Right hindlimb (tissue), 1 donor: ENCODE results near the gene SCAPER.
"Not testable (repeated sequence)": the region's sequence is repeated elsewhere in the genome, so short reads cannot be mapped to it uniquely, and the experiment has no call there.

Source experiments
- DNase-seq: peaks from one replicate; pipeline ENCODE4 v3.0.0-alpha.2; 2018

SCAPER gene

GRCh38 chr15:76553564-76553963 is 351.6 kb downstream of the SCAPER start:
- no peak for DNase-seq

DNA sequence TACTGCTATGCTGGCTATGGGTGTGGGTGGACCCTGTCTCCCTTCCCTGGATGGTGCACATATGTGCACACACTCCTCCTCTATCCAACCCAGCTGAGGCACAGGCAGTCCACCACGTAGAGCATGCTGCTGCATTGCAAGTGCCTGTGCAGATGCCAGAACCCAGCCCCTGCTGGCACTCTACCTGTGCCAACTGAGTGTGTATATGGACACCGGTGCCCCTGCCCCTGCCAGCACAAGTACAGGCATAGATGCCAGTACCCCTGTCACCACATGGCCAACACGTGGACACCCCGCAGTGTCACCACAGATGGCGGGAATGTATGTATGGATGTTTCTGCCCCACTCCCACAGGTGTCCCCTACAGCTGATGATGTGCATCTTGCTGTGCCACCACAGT is 352.0 kb downstream of the SCAPER start:
- no peak for DNase-seq

- no peak for DNase-seq
These were observed 358.3 kb downstream of the SCAPER start for GRCh38 chr15:76546805-76547204.

- no peak for DNase-seq
These were observed 371.1 kb downstream of the SCAPER start for GRCh38 chr15:76533995-76534394.

DNA sequence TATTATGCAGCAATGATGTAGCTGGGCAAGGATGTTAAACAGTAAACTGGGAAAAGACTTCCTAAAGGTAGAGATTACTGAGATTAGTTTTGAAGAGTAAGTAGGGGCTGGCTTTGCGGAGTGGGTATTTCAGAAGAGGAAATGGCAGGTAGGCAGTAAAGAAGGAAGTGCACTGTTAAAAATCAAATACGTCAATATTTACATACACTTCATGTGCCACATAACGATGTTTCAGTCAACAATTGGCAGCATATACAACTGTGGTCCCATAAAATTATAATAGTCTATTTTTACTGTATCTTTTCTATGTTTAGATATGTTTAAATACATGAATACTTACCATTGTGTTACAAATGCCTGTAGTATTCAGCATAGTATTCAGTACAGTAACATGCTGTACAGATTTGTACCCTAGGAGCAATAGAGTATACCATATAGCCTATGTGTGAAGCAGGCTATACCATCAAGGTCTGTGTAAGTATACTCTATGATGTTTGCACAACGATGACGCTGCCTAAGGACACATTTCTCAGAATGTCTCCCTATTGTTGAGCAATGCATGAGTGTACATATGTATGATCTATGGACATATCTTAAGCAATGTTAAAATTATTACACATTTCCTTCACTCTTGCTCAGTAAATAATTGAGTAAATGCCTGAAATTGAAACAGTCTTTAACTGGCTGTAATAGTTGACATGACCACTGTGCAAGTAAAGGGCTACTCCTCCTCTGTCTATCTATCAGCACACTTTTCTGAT is 371.9 kb downstream of the SCAPER start:
- no peak for DNase-seq

- DNase-seq = no peak
These were observed 375.2 kb downstream of the SCAPER start for GRCh38 chr15:76529911-76530310.

DNA sequence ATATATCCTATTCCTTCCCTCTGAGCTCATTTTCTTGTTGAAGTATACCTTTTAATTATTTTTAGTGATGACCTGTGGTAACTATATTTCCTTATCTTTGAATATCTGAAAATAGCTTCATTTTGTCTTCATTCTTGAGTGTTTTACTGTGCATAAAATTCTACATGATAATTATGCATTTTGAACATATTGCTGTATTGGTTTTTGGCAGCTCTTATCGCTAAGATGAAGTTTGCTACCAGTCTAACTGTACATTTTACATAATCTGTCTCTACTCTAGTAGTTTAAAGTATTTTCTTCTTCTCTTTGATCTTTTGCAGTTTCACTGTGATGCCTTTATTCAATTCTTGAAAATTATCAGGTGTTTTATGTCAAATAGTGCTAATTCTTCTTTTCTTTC is 379.0 kb downstream of the SCAPER start:
- DNase-seq = no peak

DNA sequence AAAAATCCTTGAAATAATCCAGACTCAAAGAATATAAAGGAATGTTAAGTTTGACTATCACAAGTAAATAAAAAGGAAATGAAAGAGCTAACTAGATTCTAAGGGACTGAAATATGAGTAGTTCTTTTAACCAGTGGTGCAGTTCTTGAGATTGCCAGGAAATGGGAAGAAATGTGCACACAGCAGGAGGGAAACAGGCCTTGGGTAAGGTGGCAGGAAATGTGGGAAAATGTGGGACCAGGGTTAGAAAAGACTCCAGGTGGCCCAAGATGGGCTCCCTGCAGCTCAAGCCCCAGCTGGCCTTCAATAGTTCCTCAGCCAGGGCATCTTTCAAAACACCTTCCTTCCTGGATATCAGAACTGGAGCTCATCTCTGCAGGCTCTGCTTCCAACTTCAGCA is 387.2 kb downstream of the SCAPER start:
- no peak for DNase-seq

DNA sequence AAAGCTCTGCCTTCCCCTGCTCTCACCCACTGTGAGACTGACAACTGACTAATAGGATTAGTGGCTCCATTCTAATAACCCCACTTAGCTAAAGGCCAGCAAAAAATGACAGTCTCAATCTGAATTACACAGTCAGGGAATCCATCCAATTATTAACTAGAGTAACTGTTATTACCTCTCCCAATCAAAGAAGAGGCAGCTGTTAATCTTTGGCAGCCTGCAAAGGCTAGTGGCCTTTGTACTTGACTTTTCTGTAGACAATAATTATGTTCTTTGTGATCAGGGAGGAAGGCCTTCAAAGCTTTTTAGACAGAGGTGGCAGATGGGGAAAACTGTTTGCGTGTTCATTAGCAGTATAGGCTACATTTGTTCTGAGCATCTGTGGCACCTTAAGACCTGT is 390.9 kb downstream of the SCAPER start:
- DNase-seq = no peak

- DNase-seq = no peak
These were observed 392.2 kb downstream of the SCAPER start for GRCh38 chr15:76512971-76513370.

DNA sequence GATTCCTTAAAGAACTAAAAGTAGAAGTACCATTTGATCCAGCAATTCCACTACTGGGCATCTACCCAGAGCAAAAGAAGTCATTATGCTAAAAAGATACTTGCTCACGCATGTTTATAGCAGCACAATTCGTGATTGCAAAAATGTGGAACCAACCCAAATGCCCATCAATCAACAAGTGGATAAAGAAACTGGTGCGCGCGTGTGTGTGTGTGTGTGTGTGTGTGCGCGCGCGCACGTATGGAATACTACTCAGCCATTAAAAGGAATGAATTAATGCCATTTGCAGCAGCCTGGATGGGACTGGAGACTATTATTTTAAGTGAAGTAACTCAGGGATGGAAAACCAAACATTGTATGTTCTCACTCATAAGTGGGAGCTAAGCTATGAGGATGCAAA is 394.5 kb downstream of the SCAPER start:
- DNase-seq = not testable (repeated sequence)

GRCh38 chr15:76503804-76504203 is 401.3 kb downstream of the SCAPER start:
- DNase-seq = no peak

DNA sequence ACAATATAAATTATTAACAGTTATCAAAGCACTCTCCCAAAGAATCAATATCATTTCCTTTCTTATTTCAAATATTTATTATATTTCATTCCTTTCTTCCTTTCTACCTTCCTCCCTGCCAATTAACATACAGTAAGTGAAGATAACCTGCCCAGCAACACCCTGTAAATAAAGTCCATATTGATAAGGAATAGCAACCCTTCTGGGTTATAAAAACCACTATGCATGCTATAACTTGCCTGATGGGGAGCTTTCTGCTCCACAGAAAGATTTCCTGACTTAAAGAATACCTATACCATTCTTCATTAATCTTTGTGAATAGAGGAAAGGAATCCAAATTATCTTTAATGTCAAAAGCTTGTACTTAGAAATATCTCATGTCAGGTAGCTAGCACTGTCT is 402.0 kb downstream of the SCAPER start:
- DNase-seq = no peak

DNA sequence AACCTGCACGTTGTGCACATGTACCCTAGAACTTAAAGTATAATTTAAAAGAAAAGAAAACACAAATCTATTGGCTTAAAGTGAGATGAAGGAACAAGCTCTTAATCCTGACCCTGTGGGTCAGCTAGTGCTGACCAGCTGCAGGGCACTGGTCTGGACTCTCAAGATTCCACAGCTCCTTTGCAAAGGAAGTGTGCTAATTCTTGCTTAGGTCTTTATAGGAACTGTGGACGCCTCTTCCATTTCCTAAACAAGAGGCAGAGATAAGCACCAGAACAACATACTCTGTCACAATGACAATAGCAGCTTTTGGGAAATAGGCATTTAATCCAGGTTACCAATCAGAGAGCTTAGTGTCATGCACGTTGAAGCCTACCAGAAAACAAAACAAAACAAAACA is 402.5 kb downstream of the SCAPER start:
- no peak for DNase-seq

DNA sequence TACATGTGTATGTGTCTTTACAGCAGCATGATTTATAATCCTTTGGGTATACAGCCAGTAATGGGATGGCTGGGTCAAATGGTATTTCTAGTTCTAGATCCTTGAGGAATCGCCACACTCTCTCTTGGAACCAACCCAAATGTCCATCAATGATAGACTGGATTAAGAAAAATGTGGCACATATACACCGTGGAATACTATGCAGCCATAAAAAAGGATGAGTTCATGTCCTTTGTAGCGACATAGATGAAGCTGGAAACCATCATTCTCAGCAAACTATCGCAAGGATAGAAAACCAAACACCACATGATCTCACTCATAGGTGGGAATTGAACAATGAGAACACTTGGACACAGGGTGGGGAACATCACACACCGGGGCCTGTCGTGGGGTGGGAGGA is 403.0 kb downstream of the SCAPER start:
- not testable (repeated sequence) for DNase-seq

- DNase-seq = no peak
These were observed 403.4 kb downstream of the SCAPER start for GRCh38 chr15:76501726-76502125.

- DNase-seq = no peak
These were observed 404.1 kb downstream of the SCAPER start for GRCh38 chr15:76501011-76501410.

DNA sequence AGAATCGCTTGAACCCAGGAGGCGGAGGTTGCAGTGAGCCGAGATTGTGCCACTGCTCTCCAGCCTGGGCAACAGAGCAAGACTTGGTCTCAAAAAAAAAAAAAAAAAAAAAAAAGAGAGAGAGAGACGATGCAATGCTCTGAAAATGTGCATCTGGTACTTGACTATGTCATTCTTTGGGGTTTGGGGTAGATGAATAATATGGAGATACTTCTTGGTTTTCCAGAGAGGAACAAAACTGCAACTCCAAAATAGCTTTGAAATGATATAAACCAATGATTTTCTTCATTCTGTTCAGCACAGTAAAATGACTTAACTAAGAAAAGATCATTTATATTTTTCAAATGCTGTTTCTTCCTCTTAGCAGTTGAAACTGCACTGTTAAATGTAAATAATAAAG is 409.7 kb downstream of the SCAPER start:
- no peak for DNase-seq

DNA sequence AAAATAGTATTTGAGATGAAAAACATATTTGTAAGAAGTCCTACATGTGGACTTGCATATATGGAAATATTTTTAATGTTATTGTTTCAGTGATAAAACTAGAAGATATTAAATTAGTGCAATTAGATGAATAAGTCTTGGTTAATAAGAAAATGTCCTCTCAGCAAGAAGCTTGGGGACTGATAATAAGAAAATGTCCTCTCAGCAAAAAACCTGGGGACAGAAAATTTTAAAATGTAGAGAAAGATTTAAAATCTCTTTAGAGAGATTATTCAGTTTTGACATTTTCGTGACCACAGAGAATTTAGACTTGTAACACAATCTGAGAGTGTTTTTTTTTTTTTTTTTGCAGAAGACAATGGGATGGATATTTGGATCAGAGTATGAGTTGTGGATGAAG is 412.6 kb downstream of the SCAPER start:
- DNase-seq = no peak

- DNase-seq = no peak
These were observed 421.4 kb downstream of the SCAPER start for GRCh38 chr15:76483752-76484151.

GRCh38 chr15:76483018-76483417 is 422.1 kb downstream of the SCAPER start:
- no peak for DNase-seq

DNA sequence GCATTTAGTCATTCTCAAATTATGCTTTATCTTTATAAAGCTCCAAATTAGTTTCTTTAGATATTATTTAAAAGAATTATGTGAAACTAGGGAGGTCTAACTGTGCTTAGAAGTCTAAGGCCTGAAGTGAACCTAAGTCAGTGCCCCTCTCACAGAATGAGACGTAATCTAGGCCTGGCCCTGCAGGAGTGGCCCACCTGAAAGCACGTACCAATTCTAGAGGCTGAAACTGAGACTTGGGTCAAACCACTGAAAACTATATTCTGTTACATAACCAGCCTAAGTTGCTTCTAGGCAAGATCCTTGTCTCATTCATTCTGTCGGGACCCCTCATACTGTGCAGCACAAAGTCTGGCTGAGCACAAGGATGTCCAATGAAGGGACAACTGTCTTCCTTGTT is 424.9 kb downstream of the SCAPER start:
- DNase-seq = no peak

DNA sequence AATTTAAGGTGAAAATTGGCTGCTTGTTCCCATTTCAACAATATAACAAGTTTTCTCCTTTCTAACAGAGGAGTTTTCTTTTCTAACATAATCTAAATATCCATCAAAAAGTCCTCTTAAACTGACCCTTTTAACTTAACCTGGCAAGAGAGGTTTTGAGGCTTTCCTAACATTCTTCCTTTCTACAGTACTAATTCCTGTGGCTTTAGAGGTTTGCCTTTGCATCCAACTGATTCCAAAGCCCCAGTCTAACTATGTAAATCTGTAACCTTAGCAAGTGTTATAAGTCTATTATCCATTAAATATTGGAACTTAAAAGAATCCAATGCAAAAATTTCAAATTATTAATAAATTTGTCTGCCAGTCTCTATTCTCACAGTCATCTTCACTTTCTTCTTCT is 434.4 kb downstream of the SCAPER start:
- no peak for DNase-seq

DNA sequence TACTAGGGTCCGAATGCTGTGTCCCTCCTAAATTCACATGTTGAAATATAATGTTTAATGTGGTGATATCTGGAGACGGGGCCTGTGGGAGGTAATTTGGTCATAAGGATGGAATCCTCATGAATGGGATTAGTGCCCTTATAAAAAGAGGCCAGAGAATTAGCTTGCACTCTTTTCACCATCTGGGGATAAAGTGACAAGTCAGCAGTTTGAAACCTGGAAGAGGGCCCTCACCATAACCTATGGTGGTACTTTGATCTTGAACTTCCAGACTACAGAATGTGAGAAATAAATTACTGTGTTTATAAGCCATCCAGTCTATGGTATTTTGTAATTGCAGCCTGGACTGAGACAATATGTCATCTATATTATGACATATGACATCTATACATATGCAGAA is 436.4 kb downstream of the SCAPER start:
- no peak for DNase-seq

- DNase-seq = no peak
These were observed 438.0 kb downstream of the SCAPER start for GRCh38 chr15:76467136-76467535.
